DOHH2 (cell line): ENCODE results near the gene CACNB4.

Experiments
- H3F3A ChIP-seq: fragments of 200-600 bp; sonication (generic), shearing (Covaris generic); 2 replicates; pipeline ENCODE4 v1.6.0; 2016; ENCODE audit warnings: antibody characterized with exemption, mild to moderate bottlenecking; ENCODE audit not compliant: control insufficient read depth, insufficient read depth
- H3K27ac ChIP-seq: fragments of 200-600 bp; sonication (generic); 2 replicates; pipeline ENCODE4 v1.5.1; 2014; ENCODE audit warnings: low read depth, mild to moderate bottlenecking, low read length, moderate library complexity
- H3K27me3 ChIP-seq: fragments of 200-600 bp; sonication (generic); 2 replicates; pipeline ENCODE4 v1.6.1; 2014; ENCODE audit warnings: mild to moderate bottlenecking, low read length, mixed read lengths; ENCODE audit not compliant: control insufficient read depth
- H3K36me3 ChIP-seq: fragments of 200-600 bp; sonication (generic); 2 replicates; pipeline ENCODE4 v1.6.1; 2014; ENCODE audit warnings: mild to moderate bottlenecking, low read length, moderate library complexity, mixed read lengths; ENCODE audit not compliant: control insufficient read depth
- H3K4me1 ChIP-seq: fragments of 200-600 bp; sonication (generic); 2 replicates; pipeline ENCODE4 v1.6.1; 2014; ENCODE audit warnings: mild to moderate bottlenecking, low read length, mixed read lengths; ENCODE audit not compliant: control insufficient read depth
- H3K4me2 ChIP-seq: fragments of 200-600 bp; sonication (generic); 2 replicates; pipeline ENCODE4 v1.6.0; 2014; ENCODE audit warnings: mild to moderate bottlenecking, low read length, moderate library complexity
- H3K4me3 ChIP-seq: fragments of 200-600 bp; sonication (generic); 2 replicates; pipeline ENCODE4 v1.5.1; 2014; ENCODE audit warnings: mild to moderate bottlenecking, low read length, mixed read lengths
- H3K79me2 ChIP-seq: fragments of 200-600 bp; sonication (generic); 2 replicates; pipeline ENCODE4 v1.6.1; 2014; ENCODE audit warnings: mild to moderate bottlenecking, low read length, mixed read lengths; ENCODE audit not compliant: control insufficient read depth
- H3K9me2 ChIP-seq: fragments of 200-600 bp; sonication (generic); replicated peaks from 2 replicates; pipeline ENCODE4 v1.6.1; 2014; ENCODE audit warnings: mild to moderate bottlenecking, low read length, mixed read lengths; ENCODE audit not compliant: control insufficient read depth
- H3K9me3 ChIP-seq: fragments of 200-600 bp; sonication (generic); 2 replicates; pipeline ENCODE4 v1.6.1; 2014; ENCODE audit warnings: antibody characterized with exemption, low read length, mixed read lengths; ENCODE audit not compliant: control insufficient read depth, insufficient read depth
- H4K20me1 ChIP-seq: fragments of 200-600 bp; sonication (generic); 2 replicates; pipeline ENCODE4 v1.6.0; 2014; ENCODE audit warnings: low read depth, mild to moderate bottlenecking, antibody characterized with exemption, low read length, moderate library complexity; ENCODE audit not compliant: control insufficient read depth, insufficient read depth
- EZH2phosphoT487 ChIP-seq: fragments of 200-600 bp; sonication (generic); IDR thresholded peaks from 2 replicates; pipeline ENCODE4 v1.6.1; 2017; ENCODE audit warnings: borderline replicate concordance, mild to moderate bottlenecking, antibody characterized with exemption, low read length, moderate library complexity, mixed read lengths
- TF ChIP-seq, protein P1 (sequence below): fragments of 200-600 bp; sonication (generic); IDR thresholded peaks from one replicate; pipeline ENCODE4 v1.5.1; 2014; ENCODE audit warnings: antibody characterized with exemption, mild to moderate bottlenecking, low read depth, low read length; ENCODE audit not compliant: poor library complexity, severe bottlenecking

CACNB4 gene

DNA sequence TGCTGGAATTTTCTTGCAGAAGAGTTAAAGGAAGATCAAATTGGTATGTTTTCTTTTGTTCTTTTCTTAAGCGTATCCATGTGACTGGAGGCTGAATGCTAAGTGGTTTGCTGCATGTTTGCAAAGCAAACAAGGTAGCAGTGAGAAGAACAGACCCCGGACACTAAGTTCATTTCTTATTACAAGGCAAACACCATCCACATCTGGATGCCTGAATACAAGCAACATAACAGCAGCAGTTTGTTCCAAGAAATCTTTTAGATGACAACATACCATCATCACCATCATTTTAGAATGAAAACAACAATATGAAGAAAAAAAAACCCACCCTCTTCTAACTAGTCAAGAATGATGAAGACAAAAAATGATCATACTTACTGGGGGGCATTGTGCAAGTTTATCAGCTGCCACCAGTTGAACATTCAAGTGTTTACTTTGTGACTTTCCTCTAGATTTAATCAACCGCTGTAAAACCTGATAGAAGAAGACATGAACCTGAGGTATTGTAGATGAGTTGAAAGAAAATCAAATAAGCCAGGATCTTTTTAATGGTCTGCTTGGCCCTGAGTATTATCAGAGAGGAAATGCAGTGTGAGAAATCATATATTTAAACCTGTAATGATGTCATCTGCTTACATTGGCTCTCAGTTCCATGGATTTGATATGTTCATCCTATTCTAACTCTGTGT, 245.6 kb downstream of the CACNB4 start:
- Histone ChIP-seq H4K20me1 (no peaks in the 10 kb centered on the region), H3K4me1 (no peaks in the 10 kb centered on the region), H3K9me3 (no peaks in the 10 kb centered on the region), H3K27me3 (no peaks in the 10 kb centered on the region; the same call in none of the 2 replicates), H3F3A (no peaks in the 10 kb centered on the region), H3K79me2 (no peaks in the 10 kb centered on the region), H3K27ac (no peak overlapping the region), H3K4me2 (no peak overlapping the region), H3K9me2 (no peaks in the 10 kb centered on the region), H3K4me3 (no peak overlapping the region), H3K36me3 (no peaks in the 10 kb centered on the region)
- TF ChIP-seq, protein P1, sequence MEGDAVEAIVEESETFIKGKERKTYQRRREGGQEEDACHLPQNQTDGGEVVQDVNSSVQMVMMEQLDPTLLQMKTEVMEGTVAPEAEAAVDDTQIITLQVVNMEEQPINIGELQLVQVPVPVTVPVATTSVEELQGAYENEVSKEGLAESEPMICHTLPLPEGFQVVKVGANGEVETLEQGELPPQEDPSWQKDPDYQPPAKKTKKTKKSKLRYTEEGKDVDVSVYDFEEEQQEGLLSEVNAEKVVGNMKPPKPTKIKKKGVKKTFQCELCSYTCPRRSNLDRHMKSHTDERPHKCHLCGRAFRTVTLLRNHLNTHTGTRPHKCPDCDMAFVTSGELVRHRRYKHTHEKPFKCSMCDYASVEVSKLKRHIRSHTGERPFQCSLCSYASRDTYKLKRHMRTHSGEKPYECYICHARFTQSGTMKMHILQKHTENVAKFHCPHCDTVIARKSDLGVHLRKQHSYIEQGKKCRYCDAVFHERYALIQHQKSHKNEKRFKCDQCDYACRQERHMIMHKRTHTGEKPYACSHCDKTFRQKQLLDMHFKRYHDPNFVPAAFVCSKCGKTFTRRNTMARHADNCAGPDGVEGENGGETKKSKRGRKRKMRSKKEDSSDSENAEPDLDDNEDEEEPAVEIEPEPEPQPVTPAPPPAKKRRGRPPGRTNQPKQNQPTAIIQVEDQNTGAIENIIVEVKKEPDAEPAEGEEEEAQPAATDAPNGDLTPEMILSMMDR, result no peak
- TF ChIP-seq EZH2phosphoT487, result no peak

DNA sequence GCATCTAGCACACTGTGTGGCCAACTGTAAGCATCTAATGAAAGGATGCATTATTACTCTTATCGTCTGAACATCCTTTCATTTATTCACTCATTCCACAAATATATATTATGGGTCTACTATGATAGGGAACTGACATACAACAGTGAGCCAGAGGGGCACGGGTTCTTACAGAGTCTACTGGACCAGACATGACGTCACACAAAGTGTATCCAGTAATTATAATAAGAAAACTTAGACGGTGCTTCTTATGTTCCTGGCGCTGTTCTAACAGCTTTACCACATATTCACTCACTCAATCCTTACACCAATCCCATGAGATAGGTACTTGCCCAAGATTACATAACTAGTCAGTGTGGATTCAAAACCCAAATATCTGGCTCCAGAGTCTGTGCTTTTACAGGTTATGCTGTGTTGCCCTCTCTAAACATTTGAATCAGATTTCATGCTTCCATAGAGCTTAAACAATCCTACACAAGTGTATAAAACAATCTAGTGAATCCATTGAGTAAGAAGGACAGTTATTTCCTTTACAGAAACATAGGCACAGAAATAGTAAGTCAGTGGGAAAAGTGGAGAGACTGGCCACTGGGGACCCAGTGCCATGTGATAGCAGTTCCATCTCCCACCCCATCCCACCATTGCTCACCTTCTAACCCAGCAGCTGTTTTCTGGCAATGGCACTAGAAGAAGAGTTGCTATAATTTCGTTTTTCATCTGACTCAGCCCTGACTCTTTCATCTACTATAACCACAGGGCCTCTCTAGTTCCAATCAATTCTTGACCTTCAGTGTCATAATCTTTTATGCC, 246.4 kb downstream of the CACNB4 start:
- TF ChIP-seq, protein P1, result no peak
- no peak for TF ChIP-seq EZH2phosphoT487
- H3K79me2 ChIP-seq, result no peaks in the 10 kb centered on the region
- no peak overlapping the region for H3K4me3 ChIP-seq
- no peaks in the 10 kb centered on the region for H3K9me2 ChIP-seq
- H3K9me3 ChIP-seq, result no peaks in the 10 kb centered on the region
- no peaks in the 10 kb centered on the region for H3K36me3 ChIP-seq
- H3F3A ChIP-seq, result no peaks in the 10 kb centered on the region
- H3K4me1 ChIP-seq, result no peaks in the 10 kb centered on the region
- H3K4me2 ChIP-seq, result no peak overlapping the region
- H4K20me1 ChIP-seq, result no peaks in the 10 kb centered on the region
- H3K27ac ChIP-seq, result no peak overlapping the region
- H3K27me3 ChIP-seq, result no peaks in the 10 kb centered on the region; the same call in none of the 2 replicates

DNA sequence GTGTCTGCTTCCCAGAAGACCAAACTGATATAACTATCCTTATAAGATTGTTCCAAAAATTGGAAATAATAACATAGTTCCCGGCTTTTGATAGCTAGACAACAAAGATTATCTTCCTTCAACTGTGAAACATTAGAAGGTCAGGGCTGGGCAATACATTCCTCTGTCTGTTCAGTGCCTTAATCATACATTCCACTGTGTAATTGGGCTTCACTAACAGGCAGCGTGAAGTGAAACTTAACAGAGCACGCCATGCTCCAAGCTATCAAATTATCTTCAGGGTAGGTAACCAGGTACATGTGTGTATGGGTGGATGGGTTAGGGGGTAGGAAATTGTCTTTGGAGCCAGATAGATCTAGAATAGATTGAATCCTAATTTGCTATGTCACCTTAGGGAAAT, 247.1 kb downstream of the CACNB4 start:
- H3K9me2 ChIP-seq, result no peaks in the 10 kb centered on the region
- no peak for TF ChIP-seq EZH2phosphoT487
- TF ChIP-seq, protein P1, result no peak
- no peaks in the 10 kb centered on the region for H3K9me3 ChIP-seq
- no peaks in the 10 kb centered on the region for H3K79me2 ChIP-seq
- no peak overlapping the region for H3K27ac ChIP-seq
- no peaks in the 10 kb centered on the region for H3K36me3 ChIP-seq
- no peak overlapping the region for H3K4me2 ChIP-seq
- no peaks in the 10 kb centered on the region for H4K20me1 ChIP-seq
- H3F3A ChIP-seq, result no peaks in the 10 kb centered on the region
- no peaks in the 10 kb centered on the region for H3K4me1 ChIP-seq
- H3K27me3 ChIP-seq, result no peaks in the 10 kb centered on the region; the same call in none of the 2 replicates
- no peak overlapping the region for H3K4me3 ChIP-seq
